Ascending aorta (tissue), 2 donors: ENCODE results near the gene EFEMP2. TPM values are rescaled to one million over a fixed set of nuclear protein-coding genes. Genes with fewer than 3 reads are reported as not detected.
A peak's percentile ranks its signal among the peaks of the same experiment; 100 is the strongest.

ENCODE experiments used
- DNase-seq, 2 donors: peaks; one replicate each; pipeline ENCODE4 v3.0.0-alpha.2; 2019; ENCODE audit warnings: low spot score in 2 of 2
- H3K27ac ChIP-seq, 2 donors: fragments of 200-600 bp; sonication (generic); one replicate each; pipeline ENCODE4 v1.5.1; 2016 to 2017; ENCODE audit warnings: mild to moderate bottlenecking in 1 of 2
- H3K27me3 ChIP-seq: fragments of 200-600 bp; sonication (generic); one replicate; pipeline ENCODE4 v1.5.1; 2017
- H3K36me3 ChIP-seq, 2 donors: fragments of 200-600 bp; sonication (generic); one replicate each; pipeline ENCODE4 v1.5.1; 2016
- H3K4me1 ChIP-seq, 2 donors: fragments of 200-600 bp; sonication (generic); one replicate each; pipeline ENCODE4 v1.5.1; 2016 to 2017; ENCODE audit warnings: mild to moderate bottlenecking in 1 of 2
- H3K4me3 ChIP-seq, 2 donors: fragments of 200-600 bp; sonication (generic); one replicate each; pipeline ENCODE4 v1.5.1; 2016 to 2017; ENCODE audit warnings: mild to moderate bottlenecking in 1 of 2
- H3K9me3 ChIP-seq, 2 donors: fragments of 200-600 bp; sonication (generic); one replicate each; pipeline ENCODE4 v1.5.1; 2016
- CTCF ChIP-seq, 3 experiments: fragments of 200-600 bp in 2 of 3; fragments of 450-650 bp in 1 of 3; sonication (generic) in 2 of 3; IDR thresholded peaks; one replicate each; pipeline ENCODE4 v1.5.1; 2016 to 2019; ENCODE audit warnings: antibody characterized with exemption in 3 of 3, mild to moderate bottlenecking in 1 of 3, moderate library complexity in 1 of 3
- intact Hi-C: fragments of 100-400 bp; cut with DNase I; formaldehyde crosslinking; loops from one replicate; pipeline ENCODE4 v1.15.1; 2023
- total RNA-seq: library from RNA; depleted of rRNA; stranded (reverse); fragments of >200 nt; gene quantifications from one replicate; pipeline ENCODE4 v1.1.0, GENCODE V29; 2016

The EFEMP2 gene
- total RNA-seq, 1 donor from 2014 or later = 92.8 TPM

- no peak for TF ChIP-seq CTCF (IDR thresholded peaks at IDR 0.05)
- H3K36me3 ChIP-seq = peaks cover 20 to 29% of the 10 kb centered on the region in 2 donors
- no peaks in the 10 kb centered on the region for H3K27me3 ChIP-seq
- H3K9me3 ChIP-seq = no peaks in the 10 kb centered on the region
- no peak overlapping the region for H3K4me3 ChIP-seq
- no peaks in the 10 kb centered on the region for H3K4me1 ChIP-seq
- H3K27ac ChIP-seq = no peak overlapping the region
- no peak for DNase-seq
- intact Hi-C loops = no loop called here
Measured at GRCh38 chr11:65880844-65881421, 8.3 kb upstream of the EFEMP2 start.

- Histone ChIP-seq H3K9me3 (no peaks in the 10 kb centered on the region), H3K36me3 (peaks cover 20 to 21% of the 10 kb centered on the region in 2 donors), H3K4me1 (no peaks in the 10 kb centered on the region), H3K27ac (no peak overlapping the region), H3K4me3 (peak overlapping the region in 1 of 2 donors; percentile 22), H3K27me3 (no peaks in the 10 kb centered on the region)
- TF ChIP-seq CTCF (IDR thresholded peaks at IDR 0.05) = no peak
- no peak for DNase-seq
- intact Hi-C loops = no loop called here
Measured at GRCh38 chr11:65880027-65880426, 7.4 kb upstream of the EFEMP2 start.

- Histone ChIP-seq H3K4me1 (no peaks in the 10 kb centered on the region), H3K4me3 (peak within 1 kb of the TSS in 1 of 2 donors; percentile 22), H3K27me3 (no peaks in the 10 kb centered on the region), H3K36me3 (peaks cover 20 to 21% of the 10 kb centered on the region in 2 donors), H3K27ac (no peak within 1 kb of the TSS), H3K9me3 (no peaks in the 10 kb centered on the region)
- DNase-seq = no peak
- intact Hi-C loops = no loop called here
- no peak for TF ChIP-seq CTCF (IDR thresholded peaks at IDR 0.05)
Measured at GRCh38 chr11:65879617-65880016, 7.0 kb upstream of the EFEMP2 start, which contains the start of gene CTSW. CTSW (plus strand) TSS chr11:65879837; CDS start chr11:65879855, 18 bp downstream.

DNA sequence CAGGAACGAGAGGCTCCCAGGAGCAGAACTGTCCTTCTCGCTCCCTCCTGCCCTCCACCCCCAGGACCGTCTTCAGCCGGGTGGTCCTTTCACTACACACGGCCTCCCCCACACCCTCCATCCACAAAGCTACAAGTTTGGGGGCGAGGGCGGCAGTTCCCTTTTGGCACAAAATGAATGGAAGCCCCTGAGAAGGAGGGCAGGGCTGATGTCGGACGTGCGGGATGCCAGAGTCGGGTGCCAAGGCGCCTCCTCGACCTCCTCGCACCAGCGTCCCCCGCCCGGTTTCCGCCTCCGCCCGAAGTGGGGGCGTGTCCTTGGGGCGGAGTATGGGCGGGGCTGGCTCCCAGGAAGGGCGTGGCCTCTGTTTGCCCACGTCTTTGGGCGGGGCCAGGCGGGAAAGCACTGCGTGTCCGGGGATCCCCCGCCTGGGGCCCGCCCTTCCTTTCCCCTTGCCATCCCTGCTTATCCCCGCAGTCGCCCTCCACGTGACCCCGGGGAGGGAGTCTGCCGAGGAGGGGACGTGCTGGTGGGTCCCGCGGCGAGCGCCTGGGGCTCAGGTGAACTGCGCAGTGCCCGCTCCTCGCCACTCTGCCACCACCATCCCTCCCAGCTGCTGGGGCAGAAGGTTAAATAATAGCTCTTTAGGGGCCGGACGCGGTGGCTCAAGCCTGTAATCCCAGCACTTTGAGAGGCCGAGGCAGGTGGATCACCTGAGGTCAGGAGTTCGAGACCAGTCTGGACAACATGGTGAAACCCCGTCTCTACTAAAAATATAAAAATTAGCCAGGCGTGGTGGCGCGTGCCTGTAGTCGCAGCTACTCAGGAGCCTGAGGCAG is 937 bp upstream of the EFEMP2 start:
- Histone ChIP-seq H3K9me3 (no peaks in the 10 kb centered on the region), H3K27me3 (no peaks in the 10 kb centered on the region), H3K4me1 (peaks cover 3 to 17% of the 10 kb centered on the region in 2 donors), H3K4me3 (peak overlapping the region; percentile 67 to 92), H3K36me3 (peaks cover 8 to 12% of the 10 kb centered on the region in 2 donors), H3K27ac (peak overlapping the region; percentile 92 to 99)
- peak; percentile 84 to 97 for DNase-seq
- intact Hi-C loops = loop anchor here (1.0 kb wide), 3 partner anchors 13 to 46 kb away; partner anchors contain the start of genes C11orf68, DRAP1, FIBP and MUS81
- TF ChIP-seq CTCF (IDR thresholded peaks at IDR 0.05) = no peak

DNA sequence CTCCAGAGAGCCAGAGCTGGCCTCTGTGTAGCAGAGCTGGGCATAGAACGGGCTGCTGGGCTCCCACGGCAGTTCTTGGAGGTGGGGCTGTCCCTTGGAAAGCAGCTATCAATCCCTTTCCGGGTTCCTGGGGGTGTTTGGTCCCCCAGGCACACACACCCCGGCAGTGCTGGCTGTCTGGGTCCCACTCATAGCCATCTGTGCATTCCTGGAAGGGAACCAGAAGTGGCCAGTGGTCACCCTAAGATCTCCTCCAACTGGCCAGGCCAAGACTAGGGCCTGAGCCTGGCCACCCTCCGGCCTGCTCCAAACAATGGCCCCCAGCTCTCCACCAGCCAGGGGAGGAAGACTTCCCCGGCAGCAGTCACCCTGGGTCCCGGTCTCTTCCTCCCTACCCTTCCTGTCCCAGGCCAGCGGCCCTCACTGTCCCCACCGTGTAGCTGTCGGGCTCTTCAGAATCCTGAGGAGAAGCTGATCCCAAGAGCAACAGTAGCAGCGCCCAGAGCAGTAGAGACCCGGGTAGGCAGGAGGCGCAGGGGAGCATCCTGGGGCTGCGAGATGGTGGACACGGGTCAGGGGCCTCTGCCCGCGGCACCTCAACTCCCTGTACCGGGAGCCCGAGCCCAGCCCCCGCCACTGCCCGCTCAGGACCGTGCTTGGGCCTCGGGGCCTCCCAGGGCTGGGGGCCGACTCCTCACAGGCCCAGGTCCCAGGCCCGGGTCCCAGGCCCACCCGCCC is 620 bp downstream of the EFEMP2 start:
- Histone ChIP-seq H3K27me3 (no peaks in the 10 kb centered on the region), H3K27ac (peak overlapping the region; percentile 92 to 99), H3K9me3 (no peaks in the 10 kb centered on the region), H3K4me1 (peaks cover 3 to 17% of the 10 kb centered on the region in 2 donors), H3K4me3 (peak overlapping the region; percentile 67 to 92), H3K36me3 (peaks cover 10 to 26% of the 10 kb centered on the region in 2 donors)
- peak in 1 of 3 experiments; percentile 19 for TF ChIP-seq CTCF (IDR thresholded peaks at IDR 0.05)
- intact Hi-C loops = no loop called here
- no peak for DNase-seq
